Renal pelvis (tissue), 4 donors: Measurements from ENCODE around the gene MINDY4. TPM values are rescaled to one million over a fixed set of nuclear protein-coding genes. Genes with fewer than 3 reads are reported as not detected.

Experiments
- DNase-seq: peaks from one replicate; pipeline ENCODE4 v3.0.0-alpha.2; 2013
- polyA plus RNA-seq, 3 donors: library from polyadenylated mRNA; unstranded; fragments of 120-200 nt; gene quantifications; one replicate each; pipeline ENCODE4 v1.2.1, GENCODE V29; 2013; ENCODE audit not compliant: insufficient read length in 3 of 3

Gene MINDY4
- polyA plus RNA-seq, 3 donors, result 12.1 to 42.4 (median 12.3) TPM

DNA sequence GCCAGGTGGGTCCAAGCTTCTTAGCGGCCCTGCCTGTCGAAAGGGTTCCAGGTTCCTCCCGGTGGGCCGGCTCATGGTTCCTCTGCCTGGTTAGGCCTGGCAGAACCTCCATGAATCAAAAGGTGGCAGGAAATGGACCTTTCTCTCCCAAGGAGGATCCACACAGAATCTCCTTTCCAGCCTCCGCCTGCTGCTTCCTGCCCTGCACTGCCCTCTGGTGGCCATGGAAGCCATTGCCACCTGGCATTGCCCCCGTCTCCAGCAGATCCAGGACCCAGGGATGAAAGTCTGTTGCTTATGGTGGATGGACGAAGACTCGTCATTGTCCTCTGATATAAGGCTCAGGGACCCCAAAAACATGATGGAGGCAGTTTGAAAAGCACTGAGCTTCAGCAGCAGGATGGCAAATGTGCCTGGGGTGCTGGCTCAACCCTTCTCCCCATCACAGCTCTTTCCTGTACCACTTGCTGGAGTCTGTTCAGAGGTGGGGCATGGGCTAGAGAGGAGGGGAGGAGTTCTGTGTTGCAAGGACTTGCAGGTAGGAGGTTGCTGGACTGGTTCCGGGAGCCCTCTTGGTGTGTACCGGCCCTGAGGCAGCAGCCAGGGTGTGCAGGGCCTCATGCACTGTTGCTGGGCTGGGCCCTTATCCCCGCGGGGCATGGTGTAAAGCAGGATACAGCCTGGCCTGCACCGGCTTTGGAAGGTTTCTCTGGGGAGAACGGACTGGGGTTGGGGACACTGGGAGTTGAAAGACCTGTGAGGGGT, 30.6 kb upstream of the MINDY4 start:
- DNase-seq, result peak; percentile 37

DNA sequence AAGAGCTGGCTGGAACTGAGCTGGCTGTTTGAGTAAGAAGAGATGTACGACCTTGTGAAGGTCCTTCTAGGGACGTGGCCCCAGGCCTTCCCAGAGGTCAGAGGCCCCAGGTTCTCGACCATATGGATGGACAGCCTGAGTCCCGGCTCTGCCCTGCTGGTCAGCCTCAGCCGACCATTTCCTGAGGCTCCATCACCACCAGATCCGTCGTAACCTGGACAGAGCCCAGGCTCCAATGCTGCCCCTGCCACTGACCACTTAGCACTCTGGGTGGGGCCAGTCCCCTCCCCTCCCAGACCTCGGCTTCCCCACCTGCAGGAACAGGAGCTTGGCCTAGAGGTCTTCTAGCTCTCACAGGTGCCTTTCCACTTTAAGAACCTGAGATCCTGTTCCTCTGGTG, 29.9 kb upstream of the MINDY4 start:
- no peak for DNase-seq

DNA sequence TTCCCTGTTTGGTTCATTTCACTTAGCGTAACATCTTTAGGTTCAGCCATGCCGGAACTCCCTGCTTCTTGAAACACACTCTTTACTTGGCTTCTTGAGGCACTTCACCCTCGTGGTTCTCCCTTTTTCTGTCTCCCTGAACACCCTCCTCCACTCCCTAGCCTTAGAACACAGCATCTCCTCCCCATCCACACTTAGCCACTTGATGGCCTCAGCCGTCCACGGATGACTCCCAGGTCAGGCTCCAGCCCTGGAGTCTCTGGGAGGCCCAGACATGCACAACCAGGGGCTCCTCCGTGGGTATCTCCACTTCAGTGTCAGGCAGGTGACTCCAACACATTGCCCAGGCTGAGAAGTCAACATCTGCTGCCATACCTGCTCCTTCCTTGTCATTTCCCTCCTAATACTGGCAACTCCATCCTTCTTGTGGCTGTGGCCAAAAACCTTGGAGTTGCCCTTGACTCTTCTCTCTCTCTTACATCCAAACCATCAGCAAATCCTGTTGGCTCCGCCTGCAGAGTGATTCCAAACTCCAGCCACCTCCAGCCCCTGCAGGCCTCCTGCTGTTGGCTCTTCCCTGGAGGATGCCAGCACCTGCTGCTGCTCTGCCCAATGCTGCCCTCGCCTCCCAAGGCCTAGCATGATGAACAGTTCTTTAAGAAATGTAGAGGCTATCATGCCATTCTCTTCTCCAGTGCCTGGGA, 27.7 kb upstream of the MINDY4 start:
- DNase-seq, result no peak

DNA sequence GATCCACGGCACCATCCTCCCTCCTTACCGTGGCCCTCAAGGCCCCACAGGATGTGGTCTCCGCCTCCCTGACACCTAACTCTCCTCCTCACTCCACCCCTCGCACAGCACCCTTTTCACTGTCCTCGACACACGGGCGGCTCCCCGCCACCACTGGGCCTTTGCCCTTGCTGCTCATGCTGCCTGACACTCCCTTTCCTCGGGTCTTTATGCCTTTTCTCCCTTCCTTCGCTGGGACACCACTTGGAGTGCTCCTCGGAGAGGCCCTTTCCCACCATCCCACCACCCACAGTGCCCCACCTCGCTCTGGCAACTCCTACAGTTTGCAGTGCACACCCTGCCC, 27.2 kb upstream of the MINDY4 start:
- DNase-seq, result no peak

DNA sequence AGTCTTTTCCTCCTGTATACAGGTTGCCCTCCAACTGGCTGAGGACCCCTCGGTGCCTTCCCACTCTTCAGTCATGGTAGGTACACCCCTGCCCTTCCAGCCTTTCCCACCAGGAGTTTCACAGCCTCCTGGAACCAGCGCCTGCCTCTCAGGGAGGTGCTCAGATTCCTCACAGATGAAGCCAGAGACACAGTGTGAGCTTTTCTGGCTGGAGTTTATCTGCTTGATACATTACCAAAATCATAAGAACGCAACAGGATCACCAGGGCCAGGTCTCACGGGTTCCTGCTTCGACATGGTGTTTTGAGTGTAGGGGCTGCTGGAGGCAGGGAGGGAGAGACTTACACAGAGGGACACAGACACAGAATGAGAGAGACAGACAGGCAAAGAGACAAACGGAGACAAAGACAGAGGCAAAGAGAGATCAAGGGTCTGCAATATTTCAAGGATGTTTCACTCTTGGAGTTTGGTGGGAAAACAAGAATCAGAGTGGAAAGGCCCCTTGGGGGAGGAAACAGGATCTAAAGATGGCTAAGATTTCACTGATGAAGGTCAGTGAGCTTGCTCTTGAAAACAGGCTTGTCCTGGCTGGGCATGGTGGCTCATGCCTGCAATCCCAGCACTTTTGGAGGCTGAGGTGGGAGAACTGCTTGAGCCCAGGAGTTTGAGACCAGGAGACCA, 25.8 kb upstream of the MINDY4 start:
- no peak for DNase-seq

DNA sequence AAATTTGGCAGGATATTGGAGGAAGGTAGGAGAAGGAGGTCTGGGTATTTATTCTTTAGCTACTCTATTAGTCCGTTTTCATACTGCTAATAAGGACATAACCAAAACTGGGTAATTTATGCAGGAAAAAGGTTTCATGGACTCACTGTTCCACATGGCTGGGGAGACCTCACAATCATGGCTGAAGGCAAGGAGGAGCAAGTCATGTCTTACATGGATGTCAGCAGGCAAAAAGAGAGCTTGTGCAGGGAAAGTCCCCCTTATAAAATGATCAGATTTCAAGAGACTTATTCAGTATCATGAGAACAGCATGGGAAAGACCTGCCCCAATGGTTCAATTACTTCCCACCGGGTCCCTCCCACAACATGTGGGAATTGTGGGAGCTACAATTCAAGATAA, 21.2 kb upstream of the MINDY4 start:
- no peak for DNase-seq

DNA sequence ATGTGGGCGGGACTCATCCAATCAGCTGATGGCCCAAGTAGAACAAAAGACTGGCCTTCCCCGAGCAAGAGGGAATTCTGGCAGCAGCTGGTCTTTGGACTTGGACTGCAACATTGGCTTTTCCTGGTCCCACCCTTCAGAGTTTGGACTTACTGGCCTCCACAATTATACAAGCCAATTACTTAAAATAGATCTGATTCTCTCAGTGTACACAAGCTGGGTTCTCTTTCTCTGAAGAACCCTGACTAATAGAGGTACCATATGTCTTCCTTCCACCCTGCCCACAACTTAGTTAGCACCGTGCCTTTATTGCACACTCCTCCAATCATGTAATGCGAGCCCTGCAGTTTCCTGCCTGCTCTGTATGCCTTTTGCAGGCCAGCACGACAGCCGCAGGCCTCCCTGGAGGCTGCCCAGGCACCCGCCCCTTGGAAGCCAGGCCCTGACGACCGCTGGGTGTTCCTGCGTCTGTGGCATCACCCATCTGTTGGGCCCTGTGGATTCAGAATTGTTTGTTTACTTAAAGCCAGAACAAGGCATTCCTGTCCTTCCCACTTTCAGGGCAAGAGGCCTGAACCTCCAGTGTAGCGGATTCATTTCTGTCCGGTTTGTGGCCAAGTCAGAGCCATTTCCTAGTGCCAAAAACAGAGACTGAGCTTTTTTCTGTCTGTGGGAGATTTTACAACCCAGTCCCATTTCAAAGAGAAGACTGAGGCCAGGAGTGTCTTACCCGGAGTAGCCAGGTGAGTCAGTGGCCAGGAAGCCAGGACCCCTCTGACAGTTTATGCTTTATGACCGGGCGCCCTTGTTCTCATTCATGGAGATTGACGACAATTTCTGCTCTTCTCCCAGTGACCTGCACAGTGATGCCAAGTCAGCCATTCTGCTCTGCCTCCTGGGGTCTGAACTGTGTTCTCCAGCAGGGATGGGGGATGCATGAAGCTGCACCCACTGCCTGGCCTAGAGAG, 20.2 kb upstream of the MINDY4 start:
- no peak for DNase-seq

DNA sequence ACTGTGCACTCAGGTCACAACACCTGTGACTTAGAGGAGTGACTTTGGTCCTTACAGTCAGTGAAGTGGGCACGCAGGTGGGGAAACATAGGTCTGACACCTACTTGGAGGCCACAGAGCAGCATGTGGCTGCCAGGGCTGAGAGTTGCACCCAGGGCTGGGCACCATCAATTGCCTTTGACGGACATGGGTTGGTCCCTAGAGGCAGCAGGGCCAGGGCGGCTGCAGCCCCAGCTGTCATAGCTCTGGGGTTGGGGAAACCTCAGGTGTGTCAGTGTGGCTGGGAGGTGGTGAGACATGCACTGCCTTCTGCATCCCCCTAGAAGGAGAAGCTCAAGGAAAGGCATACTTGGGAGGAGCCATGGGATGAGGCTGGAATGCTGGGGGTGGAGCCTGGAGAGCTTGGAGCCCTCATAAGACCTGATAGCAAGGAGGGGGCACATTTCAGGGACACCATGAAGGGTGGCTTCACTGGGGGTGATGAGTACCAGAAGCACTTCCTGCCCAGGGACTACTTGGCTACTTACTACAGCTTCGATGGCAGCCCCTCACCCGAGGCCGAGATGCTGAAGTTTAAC, 19.4 kb upstream of the MINDY4 start, which contains the start of gene INMT:
TSS of gene INMT (plus strand) at position 440 of the 578 bp plus-strand sequence. CDS start at position 456, 16 bp downstream.
- DNase-seq, result no peak

DNA sequence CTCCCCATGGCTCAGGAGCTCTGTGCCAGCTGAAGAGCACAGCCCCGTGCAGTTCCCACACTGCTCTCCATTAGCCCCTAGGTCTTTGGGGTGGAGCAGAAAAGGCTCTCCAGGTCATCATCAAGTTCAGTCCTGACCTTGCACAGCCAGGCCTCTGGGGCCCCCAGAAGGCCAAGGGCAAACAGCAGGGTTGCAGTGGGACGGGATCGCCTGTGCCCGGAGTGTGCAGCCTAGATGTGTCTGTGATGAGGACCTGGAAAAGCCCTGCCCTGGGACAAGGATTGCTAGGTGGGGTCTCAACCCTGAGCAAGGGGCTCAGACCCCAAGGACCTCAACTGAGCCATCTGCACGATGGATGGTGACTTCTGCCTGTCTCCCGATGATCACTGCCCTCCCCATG, 18.7 kb upstream of the MINDY4 start:
- no peak for DNase-seq

DNA sequence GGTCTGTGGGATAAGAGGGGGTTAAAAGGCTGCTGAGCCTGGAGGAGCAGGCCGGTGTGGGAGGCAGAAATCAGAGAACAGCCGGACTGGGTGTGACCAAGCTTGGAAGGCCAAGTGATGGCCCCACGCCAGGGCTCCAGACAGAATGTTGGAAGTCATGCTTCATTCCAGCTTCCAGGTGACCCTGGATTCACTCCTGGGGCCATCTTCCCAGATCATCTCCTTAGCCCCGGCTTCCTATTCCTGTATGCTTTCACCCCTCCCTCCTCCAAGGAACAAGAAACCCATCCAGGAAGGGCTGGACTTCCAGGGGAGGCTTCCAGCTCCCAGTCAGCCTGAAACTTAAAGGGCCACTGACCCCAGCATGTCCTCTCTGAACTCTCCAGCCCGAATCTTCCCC, 18.2 kb upstream of the MINDY4 start:
- DNase-seq, result no peak

DNA sequence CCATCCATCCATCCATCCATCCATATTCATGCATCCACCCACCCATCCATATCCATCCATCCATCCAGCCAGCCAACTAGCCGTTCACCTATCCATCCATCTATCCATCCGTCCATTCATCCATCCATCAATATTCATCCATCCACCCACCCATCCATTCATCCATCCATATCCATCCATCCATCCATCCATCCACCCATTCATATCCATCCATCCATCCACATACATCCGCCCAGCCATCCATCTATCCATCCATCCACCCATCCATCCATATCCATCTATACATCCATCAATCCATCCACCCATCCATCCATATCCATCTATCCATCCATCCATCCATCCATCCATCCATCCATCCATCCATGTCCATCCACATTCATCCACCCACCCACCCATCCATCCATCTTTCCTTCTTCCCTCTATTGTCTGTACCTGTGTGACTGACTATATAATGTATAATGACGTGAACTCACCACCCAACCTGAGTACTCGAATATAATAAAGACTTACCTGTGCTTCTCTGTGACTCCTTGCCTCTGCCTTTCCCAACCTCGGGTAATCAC, 16.8 kb upstream of the MINDY4 start:
- DNase-seq, result no peak

DNA sequence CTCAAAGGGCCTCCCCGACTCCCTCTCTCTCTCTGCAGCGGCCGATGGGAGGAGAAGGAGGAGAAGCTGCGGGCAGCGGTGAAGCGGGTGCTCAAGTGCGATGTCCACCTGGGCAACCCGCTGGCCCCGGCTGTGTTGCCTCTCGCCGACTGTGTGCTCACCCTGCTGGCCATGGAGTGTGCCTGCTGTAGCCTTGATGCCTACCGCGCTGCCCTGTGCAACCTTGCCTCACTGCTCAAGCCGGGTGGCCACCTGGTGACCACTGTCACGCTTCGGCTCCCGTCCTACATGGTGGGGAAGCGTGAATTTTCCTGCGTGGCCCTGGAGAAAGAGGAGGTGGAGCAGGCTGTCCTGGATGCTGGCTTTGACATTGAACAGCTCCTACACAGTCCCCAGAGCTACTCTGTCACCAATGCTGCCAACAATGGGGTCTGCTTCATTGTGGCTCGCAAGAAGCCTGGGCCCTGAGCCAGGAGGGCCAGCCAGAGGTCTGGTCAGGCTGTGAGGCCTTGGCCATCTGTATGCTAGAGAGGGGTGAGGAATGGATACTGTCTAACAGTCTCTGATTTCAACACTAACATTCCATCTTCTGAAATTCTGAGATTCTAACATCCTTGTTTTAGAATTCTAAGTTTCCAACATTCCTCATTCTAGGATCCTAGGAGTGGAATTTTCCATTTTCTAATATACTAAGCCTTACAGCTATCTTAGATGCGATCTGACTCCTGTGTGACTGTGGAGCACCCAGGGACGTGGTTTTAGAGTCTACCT, 15.6 kb upstream of the MINDY4 start:
- DNase-seq, result no peak

DNA sequence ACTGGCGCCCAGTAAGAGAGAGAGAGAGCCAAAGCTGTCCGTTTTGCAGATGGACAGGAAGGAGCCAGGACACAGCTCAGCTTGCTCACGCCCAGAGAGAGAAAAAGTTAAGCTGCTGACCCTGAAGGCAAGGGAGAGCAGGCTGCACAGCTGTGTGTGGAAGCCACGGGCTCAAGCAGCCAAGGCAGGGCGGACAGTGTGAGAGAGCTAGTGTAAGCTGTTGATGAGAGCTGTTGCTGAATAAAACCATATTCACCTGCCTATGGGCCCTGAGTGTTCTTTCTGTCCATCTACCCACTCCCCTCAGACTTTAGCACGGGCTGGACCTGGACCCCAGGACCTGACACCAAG, 13.9 kb upstream of the MINDY4 start:
- DNase-seq, result no peak

DNA sequence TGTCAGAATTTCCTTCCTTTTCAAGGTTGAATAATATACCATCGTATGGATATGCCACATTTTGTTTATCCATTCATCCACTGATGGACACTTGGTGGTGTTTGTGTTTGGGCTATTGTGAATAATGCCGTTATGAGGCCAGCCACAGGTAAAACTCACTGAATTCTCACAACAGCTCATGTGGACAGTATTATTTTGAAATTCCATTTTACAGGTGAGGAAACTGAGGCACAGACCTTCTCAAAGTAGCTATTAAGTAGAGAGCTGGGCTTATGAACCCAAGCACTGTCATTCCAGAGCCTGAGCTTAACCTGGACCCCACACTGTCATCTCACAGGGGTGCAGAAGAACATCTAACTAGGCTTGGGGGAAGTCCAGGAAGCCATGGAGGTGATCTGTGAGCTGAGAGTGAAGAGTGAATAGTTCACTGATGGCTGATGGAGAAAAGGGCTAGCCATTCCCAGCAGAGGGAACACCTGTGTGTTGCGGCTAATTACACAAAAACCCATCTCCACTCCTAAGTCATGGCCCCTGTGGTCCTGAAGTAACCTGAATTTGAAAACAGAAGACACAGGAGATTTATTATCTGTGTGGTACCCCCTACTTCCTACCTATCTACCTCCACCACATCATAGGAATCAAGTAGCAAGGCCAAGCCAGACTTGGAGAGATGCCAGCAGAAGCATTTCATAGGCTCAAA, 10.6 kb upstream of the MINDY4 start:
- no peak for DNase-seq

DNA sequence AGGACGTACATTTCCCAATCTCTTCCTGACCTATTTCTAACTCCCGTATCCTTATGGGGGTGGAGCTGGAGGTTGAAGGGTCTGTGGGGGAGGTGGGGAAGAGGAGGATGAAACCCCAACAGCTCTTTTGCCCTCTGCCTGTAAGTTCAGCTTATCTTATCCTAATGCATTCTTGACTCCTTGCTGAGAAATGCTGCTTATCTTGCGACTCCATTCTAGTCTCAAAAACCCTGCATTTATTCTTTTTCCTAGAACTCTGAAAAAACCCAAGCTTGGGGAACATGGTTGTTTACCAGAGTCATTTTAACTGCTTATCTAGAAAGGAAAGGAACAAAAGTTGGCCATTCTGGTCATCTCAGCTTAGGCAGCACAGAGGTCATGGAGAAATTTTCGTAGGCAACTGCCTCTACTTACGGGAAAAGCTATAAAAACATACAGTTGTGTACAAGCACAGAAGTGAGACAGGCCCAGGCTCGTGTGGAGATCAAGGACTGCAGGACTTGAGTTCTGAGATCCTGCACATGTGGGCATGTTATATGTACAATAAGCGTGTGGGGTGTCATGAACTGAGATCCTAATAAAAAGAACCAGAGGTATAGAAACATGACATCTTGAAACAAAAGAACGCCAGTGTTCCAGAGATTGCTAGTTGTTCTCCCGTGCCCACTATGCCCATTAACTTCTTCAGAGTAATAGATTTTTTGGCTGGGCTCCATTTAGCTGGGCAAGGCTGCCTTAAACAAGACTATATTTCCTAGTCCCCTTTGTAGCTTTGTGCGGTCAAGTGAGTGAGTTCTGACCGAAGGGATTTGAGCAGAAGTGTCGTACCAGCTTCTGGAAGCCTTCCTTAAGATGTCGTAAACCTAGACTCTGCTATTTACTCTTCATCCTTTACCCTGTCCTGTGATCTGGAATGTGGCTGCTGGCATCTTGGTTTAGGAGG, 9.7 kb upstream of the MINDY4 start:
- no peak for DNase-seq

DNA sequence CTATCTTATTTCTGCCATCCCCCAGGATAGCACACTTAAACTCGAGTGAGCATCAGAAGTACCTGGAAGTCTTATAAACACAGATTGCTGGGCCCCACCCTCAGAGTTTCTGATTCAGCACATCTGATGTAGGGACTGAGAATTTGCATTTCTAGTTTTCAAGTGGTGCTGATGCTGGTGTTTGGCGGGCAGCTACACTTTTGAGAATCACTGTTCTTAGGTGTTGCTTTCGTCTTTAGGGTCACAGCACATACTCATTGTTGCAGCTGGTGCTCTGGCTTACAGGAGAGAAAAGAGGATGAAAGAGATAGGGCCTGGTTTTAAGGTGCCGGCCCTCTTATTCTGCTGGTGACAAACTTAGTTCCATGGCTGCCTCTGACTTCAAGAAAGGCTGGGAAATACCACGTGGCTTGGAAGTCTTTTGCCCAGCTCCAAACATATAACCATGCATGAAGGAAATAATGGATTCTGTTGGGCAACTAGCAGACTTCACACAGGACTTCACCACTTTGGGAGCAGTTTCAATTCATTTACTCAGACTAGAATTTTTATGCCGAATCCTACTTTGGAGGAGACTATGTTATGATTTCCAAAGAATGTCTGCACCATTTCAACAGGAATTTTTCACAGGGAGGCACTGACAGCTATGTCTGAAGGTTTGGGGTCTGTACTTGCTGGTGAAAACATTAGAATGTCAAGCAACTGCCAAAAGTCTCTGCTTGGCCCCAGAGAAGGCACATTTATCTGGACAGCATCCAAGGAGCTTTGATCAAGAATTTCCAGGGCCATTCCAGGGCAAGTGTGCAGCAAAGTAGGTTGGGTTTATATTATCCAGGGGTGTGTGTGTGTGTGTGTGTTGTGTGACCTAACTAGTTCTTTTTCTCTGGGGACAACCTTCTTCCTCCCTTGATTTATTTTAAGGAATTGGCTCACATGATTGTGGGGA, 6.9 kb upstream of the MINDY4 start:
- DNase-seq, result no peak

DNA sequence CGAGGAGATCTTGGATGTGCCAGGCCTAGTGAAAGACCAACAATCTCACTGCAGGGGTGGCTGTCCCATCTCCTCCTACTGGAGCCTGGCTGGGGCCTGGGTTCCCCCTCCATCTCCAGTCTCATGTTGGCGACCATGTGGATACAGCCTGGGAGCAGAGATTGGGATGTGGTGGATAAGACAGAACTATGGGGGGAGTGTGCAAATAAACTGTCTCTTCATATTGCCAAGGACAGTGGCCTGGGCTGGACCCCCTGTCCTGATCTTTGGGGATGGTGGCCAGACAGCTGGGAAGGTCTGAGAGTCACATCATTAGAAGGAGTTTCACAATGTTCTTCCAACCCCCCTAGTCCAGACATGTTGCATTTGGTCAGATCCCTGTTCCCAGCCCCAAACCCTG, 5.8 kb upstream of the MINDY4 start:
- DNase-seq, result no peak

DNA sequence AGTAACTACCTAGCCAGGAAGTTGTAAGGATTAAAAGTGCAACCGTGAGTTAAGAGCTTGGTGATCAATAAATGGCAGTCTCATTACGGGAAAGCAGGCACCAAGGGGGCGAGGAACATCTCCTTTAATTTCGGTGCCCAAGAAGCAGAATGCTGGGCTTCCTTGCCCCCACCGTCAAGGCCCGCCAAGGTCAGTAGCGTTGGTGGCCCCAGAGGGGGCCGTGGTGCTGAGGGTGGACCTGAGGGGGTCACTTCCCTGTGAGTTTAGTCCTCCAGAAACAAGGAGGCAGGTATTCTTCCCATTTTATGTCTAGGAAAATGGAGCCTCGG, 408 bp upstream of the MINDY4 start:
- DNase-seq, result no peak
